Thyroid gland (tissue), 4 donors: ENCODE data around the gene BDNF.

Experiments used
- POLR2A ChIP-seq, 2 donors: fragments of 450-650 bp; IDR thresholded peaks; one replicate each; pipeline ENCODE4 v1.6.1; 2017; ENCODE audit warnings: antibody characterized with exemption in 2 of 2, mild to moderate bottlenecking in 2 of 2, moderate library complexity in 1 of 2
- TF ChIP-seq, protein P1 (sequence below), 6 experiments: fragments of 200-600 bp in 3 of 6; fragments of 450-650 bp in 3 of 6; sonication (generic) in 3 of 6; IDR thresholded peaks; one replicate each; pipeline ENCODE4 v1.5.1; 2016 to 2019; ENCODE audit warnings: antibody characterized with exemption in 6 of 6, mild to moderate bottlenecking in 2 of 6, inconsistent platforms in 1 of 6, moderate library complexity in 1 of 6

DNA sequence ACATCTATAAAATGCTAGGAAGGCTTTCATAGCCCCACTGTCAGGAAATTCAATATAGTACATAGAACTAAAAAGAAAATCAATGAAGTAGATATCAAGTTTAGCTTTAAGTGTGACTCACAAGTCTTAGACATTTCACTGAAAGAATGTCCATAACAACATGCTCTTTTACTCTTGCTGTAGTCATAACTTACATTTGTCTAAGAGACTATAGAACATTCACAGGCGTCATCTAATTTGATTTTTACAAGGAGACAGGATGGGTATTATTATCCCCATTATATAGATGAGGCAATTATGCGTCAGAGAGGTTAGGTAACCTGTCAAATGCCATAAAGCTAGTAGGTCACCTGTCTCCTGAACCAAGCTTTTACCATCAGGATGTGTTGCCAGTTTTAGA is 36.9 kb downstream of the BDNF start:
- TF ChIP-seq, protein P1, sequence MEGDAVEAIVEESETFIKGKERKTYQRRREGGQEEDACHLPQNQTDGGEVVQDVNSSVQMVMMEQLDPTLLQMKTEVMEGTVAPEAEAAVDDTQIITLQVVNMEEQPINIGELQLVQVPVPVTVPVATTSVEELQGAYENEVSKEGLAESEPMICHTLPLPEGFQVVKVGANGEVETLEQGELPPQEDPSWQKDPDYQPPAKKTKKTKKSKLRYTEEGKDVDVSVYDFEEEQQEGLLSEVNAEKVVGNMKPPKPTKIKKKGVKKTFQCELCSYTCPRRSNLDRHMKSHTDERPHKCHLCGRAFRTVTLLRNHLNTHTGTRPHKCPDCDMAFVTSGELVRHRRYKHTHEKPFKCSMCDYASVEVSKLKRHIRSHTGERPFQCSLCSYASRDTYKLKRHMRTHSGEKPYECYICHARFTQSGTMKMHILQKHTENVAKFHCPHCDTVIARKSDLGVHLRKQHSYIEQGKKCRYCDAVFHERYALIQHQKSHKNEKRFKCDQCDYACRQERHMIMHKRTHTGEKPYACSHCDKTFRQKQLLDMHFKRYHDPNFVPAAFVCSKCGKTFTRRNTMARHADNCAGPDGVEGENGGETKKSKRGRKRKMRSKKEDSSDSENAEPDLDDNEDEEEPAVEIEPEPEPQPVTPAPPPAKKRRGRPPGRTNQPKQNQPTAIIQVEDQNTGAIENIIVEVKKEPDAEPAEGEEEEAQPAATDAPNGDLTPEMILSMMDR (IDR thresholded peaks at IDR 0.05) = no peak
- TF ChIP-seq POLR2A (IDR thresholded peaks at IDR 0.05) = no peak
